ENCODE results near the gene PIF1. TPM values are rescaled to one million over a fixed set of nuclear protein-coding genes. Genes with fewer than 3 reads are reported as not detected.

The PIF1 gene
- total RNA-seq, 1 experiment from 2014 or later = 34.9 TPM

- Histone ChIP-seq H3K27ac (ENCODE audit: low read depth, low read length) (no peak overlapping the region), H3K4me1 (ENCODE audit: control insufficient read depth in 1 of 2, insufficient read depth in 2 of 2, low read length in 2 of 2) (peaks cover 3 to 15% of the 10 kb centered on the region in 2 experiments), H4K20me1 (ENCODE audit: insufficient read depth) (no peaks in the 10 kb centered on the region), H3K4me3 (replicated peaks in 1 of 2; ENCODE audit: low read depth in 1 of 2, low read length in 2 of 2) (no peak overlapping the region), H3K36me3 (ENCODE audit: control insufficient read depth in 1 of 2, insufficient read depth in 2 of 2, low read length in 2 of 2) (0 out of 4 replicates have a peak, but pooled peaks cover 0 to 2% of the 10 kb centered on the region in 2 experiments), H3K9me2 (ENCODE audit: insufficient read depth) (no peaks in the 10 kb centered on the region), H2AFZ (ENCODE audit: low read depth, low read length, poor library complexity, severe bottlenecking) (no peak overlapping the region), H3K27me3 (ENCODE audit: insufficient read depth, low read length) (no peaks in the 10 kb centered on the region), H3K4me2 (ENCODE audit: low read length) (no peak overlapping the region), H3K79me2 (ENCODE audit: insufficient read depth, low read length) (peaks cover 13% of the 10 kb centered on the region; the same call in 1 of the 2 replicates), H3K9me3 (ENCODE audit: control insufficient read depth in 1 of 2, insufficient read depth in 1 of 2, low read depth in 1 of 2, low read length in 2 of 2) (no peaks in the 10 kb centered on the region), H3K9ac (ENCODE audit: low read length) (no peak overlapping the region)
- no TSS peak for BruUV-seq (replicated peaks)
- POLR2A ChIA-PET = no interaction called here
- ATAC-seq = no peak
- TF ChIP-seq, protein P1, sequence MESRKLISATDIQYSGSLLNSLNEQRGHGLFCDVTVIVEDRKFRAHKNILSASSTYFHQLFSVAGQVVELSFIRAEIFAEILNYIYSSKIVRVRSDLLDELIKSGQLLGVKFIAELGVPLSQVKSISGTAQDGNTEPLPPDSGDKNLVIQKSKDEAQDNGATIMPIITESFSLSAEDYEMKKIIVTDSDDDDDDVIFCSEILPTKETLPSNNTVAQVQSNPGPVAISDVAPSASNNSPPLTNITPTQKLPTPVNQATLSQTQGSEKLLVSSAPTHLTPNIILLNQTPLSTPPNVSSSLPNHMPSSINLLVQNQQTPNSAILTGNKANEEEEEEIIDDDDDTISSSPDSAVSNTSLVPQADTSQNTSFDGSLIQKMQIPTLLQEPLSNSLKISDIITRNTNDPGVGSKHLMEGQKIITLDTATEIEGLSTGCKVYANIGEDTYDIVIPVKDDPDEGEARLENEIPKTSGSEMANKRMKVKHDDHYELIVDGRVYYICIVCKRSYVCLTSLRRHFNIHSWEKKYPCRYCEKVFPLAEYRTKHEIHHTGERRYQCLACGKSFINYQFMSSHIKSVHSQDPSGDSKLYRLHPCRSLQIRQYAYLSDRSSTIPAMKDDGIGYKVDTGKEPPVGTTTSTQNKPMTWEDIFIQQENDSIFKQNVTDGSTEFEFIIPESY (IDR thresholded peaks at IDR 0.05; ENCODE audit: extremely low read depth, insufficient replicate concordance, low read length) = no peak
- TF ChIP-seq EZH2phosphoT487 (IDR thresholded peaks at IDR 0.05; ENCODE audit: borderline replicate concordance) (no peak), ZFX (IDR thresholded peaks at IDR 0.05) (no peak), RAD21 (IDR thresholded peaks at IDR 0.05; ENCODE audit: low read depth) (no peak), CBX3 (IDR thresholded peaks at IDR 0.05; ENCODE audit: low read depth) (no peak), YY1 (IDR thresholded peaks at IDR 0.05; ENCODE audit: extremely low read depth, insufficient replicate concordance, low read depth, low read length) (no peak), EZH2 (IDR thresholded peaks at IDR 0.05) (no peak), ELF1 (IDR thresholded peaks at IDR 0.05; ENCODE audit: borderline replicate concordance, low read depth) (no peak), POLR2AphosphoS5 (IDR thresholded peaks at IDR 0.05; ENCODE audit: low read depth, low read length) (no peak)
- TF ChIP-seq, protein P2, sequence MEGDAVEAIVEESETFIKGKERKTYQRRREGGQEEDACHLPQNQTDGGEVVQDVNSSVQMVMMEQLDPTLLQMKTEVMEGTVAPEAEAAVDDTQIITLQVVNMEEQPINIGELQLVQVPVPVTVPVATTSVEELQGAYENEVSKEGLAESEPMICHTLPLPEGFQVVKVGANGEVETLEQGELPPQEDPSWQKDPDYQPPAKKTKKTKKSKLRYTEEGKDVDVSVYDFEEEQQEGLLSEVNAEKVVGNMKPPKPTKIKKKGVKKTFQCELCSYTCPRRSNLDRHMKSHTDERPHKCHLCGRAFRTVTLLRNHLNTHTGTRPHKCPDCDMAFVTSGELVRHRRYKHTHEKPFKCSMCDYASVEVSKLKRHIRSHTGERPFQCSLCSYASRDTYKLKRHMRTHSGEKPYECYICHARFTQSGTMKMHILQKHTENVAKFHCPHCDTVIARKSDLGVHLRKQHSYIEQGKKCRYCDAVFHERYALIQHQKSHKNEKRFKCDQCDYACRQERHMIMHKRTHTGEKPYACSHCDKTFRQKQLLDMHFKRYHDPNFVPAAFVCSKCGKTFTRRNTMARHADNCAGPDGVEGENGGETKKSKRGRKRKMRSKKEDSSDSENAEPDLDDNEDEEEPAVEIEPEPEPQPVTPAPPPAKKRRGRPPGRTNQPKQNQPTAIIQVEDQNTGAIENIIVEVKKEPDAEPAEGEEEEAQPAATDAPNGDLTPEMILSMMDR (IDR thresholded peaks at IDR 0.05 in 2 of 3, conservative IDR thresholded peaks at IDR 0.05 in 1 of 3; ENCODE audit: borderline replicate concordance in 1 of 3, insufficient read depth in 1 of 3, low read depth in 2 of 3, low read length in 2 of 3) = no peak
- RAD21 ChIA-PET (ENCODE audit: low non-redundant PET in 1 of 2, low total read pairs in 2 of 2, uncharacterized antibody in 2 of 2, unreplicated experiment in 2 of 2) = no interaction called here
- intact Hi-C loops (cut with micrococcal nuclease) = no loop called here
- DNase-seq (ENCODE audit: low read depth, low spot score) = no peak
- CTCF ChIA-PET = no interaction called here
Measured at GRCh38 chr15:64845831-64846595, 20.6 kb upstream of the PIF1 start.

Measured in HCT116 (cell line).